Measurements from ENCODE around the gene RAPGEF1.
A peak's percentile ranks its signal among the peaks of the same experiment; 100 is the strongest.
"Not testable (repeated sequence)": the region's sequence is repeated elsewhere in the genome, so short reads cannot be mapped to it uniquely, and the experiment has no call there.

RAPGEF1 gene

GRCh38 chr9:131666029-131666428, 73.8 kb downstream of the RAPGEF1 start:
- DNase-seq, result no peak

GRCh38 chr9:131663288-131663687, 76.6 kb downstream of the RAPGEF1 start:
- no peak for DNase-seq

DNA sequence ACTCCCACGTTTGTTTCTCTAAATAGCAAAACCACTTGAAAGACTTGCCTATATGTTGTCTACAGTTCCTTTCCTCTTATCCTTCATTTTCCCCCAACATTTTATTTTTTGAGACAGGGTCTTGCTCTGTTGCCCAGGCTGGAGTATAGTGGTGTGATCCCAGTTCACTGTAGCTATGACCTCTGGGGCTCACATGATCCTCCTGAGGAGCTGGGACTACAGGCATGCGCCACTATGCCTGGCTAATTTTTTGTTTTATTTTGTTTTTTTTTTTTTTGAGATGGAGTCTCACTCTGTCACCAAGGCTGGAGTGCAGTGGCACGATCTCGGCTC, 77.6 kb downstream of the RAPGEF1 start:
- not testable (repeated sequence) for DNase-seq

DNA sequence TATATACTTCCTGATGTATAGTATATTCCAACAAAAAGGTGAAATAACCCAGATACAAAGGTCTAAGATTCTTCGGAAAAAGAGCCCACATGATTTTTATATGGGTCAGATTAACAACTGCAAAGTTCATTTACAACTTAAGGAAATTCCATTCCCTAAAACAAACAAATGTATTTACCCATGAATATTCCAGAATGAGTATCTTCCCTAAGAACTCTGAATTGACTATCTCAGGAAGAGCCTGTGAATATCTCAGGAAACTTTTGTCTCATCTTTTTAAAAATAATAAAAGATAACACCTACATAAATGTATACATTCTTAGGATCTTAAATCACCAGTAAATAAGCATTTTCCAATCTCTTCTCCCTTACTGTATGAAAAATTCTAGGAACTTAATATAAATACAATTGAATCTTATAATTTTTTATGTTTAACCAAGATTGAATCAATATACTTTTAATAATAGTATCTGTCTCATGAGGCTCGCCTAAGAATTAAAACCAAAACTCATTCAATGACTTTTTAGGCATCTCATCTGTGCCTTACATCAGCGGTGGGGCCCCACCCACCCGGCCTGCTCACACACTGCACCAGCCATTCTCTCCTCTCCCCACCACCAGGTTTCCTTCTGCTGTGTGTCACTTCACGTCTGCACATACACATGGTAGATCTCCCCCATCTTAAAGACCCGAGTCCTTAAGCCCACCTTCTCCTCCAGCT, 78.1 kb downstream of the RAPGEF1 start:
- DNase-seq, result no peak

GRCh38 chr9:131660466-131661405, 79.1 kb downstream of the RAPGEF1 start:
- DNase-seq, result no peak

- DNase-seq, result peak; percentile 95
Measured at GRCh38 chr9:131658377-131659129, 81.3 kb downstream of the RAPGEF1 start.

DNA sequence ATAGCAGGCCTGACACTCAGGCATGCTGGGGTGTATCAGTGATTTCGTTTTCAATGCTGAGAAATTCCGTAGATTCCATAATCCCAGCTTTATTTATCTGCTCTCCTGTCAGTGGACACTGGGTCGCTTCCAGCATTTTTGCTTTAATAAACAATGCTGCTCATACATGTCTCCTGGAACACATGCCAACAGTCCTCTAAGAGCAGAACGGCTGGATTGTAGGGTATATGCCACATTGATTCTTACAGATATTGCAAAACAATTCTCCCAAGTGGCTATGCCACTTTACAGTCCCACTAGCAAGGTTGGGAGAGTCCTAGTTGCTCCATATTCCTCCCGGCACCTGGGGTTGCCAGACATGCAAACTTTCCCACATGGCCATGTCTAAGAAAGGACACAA, 81.9 kb downstream of the RAPGEF1 start:
- DNase-seq, result peak; percentile 77

- no peak for DNase-seq
Measured at GRCh38 chr9:131657456-131657855, 82.4 kb downstream of the RAPGEF1 start.

GRCh38 chr9:131657037-131657377, 82.9 kb downstream of the RAPGEF1 start:
- no peak for DNase-seq

DNA sequence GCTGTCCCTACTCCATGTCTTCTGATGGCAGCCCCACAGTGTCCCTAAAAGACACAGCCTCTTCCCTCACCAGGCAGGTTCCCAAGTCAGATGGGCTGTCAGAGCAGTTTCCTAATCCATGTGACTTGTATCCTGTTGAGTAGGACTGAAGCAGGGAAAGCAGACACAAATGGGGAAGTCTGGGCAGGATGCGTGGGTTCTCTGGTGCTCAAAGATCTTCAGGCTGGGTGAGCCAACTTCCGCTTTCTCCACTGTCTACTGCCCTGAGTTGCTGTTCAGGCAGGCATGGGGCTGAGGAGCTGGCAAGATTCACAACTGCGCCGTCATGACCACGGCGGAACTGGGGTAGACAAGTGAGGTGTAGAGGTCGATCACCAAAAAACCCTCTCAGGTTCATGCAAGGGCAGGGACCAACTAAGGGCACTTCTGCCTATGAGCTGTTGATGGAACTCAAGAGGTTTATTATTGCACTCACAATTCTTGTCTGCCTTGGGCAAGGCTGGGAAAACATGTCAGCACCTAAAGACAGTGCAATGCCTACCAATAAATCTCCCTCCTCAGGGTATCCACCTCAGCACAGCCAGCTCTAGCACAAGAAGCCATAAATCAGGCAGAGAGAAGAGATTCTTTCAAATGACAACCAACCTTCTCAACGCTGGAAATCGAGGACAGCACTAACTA, 83.4 kb downstream of the RAPGEF1 start:
- no peak for DNase-seq

GRCh38 chr9:131654369-131654768, 85.5 kb downstream of the RAPGEF1 start:
- not testable (repeated sequence) for DNase-seq

GRCh38 chr9:131651599-131651998, 88.3 kb downstream of the RAPGEF1 start:
- peak; percentile 79 for DNase-seq

DNA sequence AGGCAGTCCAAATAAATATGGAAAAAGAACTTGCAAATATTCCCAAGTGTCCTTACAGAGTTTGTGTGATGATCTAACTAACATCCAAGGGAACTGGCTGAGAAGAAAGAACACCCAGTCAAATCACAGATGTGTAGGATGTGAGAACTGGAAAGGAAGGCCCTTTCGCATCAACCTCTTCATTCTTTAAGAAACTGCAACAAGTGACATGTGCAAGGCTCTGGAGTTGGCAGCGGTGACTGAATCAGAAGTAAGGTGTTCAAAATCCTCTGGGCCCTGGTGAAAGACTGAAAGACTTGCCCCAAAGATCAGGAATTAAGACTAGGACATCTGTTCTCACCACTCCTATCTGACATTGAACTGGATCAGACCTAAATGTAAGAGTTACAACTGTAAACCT, 88.7 kb downstream of the RAPGEF1 start:
- DNase-seq, result no peak

DNA sequence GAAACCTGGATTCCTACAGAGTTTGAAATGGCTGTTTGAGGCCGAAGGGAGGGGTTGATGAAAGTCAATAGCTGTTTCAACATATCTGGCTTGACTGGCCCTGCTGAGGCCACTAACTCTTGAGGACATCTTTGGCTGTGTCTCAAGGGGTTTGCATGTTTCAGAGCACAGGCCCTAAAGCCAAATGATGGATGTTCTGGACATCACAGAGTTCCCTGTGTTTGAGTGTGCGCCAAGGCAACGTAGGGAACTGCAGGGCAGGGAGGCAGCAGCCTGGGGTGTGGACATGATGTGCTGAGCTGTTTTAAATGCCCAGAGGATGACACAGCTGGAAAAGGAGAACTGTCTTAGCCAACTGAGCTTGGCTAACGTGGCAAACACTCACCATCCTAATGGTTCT, 89.6 kb downstream of the RAPGEF1 start:
- DNase-seq, result peak; percentile 71

- DNase-seq, result no peak
Measured at GRCh38 chr9:131649646-131650045, 90.2 kb downstream of the RAPGEF1 start.

- no peak for DNase-seq
Measured at GRCh38 chr9:131645078-131645776, 94.6 kb downstream of the RAPGEF1 start.

GRCh38 chr9:131642496-131643083, 97.3 kb downstream of the RAPGEF1 start:
- no peak for DNase-seq

DNA sequence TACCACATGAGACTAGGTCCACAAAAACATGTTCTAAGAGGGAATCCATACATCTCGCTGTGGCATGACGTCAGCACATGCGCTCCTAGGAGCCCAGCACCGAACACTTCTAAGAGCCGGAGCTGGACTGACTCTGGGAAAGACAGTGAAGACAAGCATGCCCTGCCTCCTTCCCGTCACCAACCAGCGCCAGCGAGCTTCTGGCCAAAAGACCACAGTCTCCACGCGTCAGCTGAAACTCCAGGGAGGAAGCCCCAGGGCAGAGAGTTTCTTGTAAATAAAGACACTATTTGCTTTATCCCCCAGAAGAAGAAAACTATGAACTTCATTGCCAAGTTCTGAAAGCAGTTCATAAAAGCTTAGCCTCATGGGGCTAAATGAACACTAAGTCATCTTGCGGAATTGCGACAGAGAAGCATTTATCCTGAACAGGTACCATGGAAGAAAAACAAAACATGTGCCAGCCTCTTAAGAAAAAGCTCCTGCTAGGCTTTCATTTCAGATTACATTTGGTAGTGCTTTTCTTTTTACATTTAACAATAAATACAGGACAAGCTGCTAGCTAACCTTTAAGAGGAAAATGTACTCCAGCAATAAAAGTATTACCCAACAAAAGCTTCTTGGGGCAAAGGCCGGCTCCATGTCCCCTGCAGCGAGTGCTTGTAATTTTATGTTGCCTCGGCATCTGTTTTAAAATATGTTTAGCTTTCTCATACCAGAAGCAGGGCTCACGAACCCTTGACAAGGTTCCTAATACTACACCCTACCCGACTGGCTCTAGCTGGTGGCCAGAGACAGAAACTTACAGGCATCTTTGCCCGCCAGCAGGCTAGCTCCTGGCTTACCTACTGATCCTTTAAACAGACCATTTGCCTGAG, 98.0 kb downstream of the RAPGEF1 start:
- DNase-seq, result no peak

- peak; percentile 52 for DNase-seq
Measured at GRCh38 chr9:131640438-131641137, 99.3 kb downstream of the RAPGEF1 start.

- DNase-seq, result no peak
Measured at GRCh38 chr9:131639769-131640437, 100.0 kb downstream of the RAPGEF1 start.
